Naive thymus-derived CD8-positive, alpha-beta T cell (primary cell): Measurements from ENCODE around the gene PDCD4. TPM values are rescaled to one million over a fixed set of nuclear protein-coding genes. Genes with fewer than 3 reads are reported as not detected.

Experiments
- ATAC-seq, 2 donors: fragments of 150-1000 bp; cut with Tn5 transposase in 1 of 2; sonication (Bioruptor Pico), chemical (Tn5 transposase) in 1 of 2; 1 replicate in 1 of 2; 2 replicates in 1 of 2; pipeline ENCODE4 v1.10.0; 2021; ENCODE audit warnings: mild to moderate bottlenecking in 2 of 2, moderate library complexity in 2 of 2
- POLR2A ChIA-PET: fragments of 350-600 bp; sonication (Branson Sonifier 250); formaldehyde crosslinking; loops from one replicate; lab custom pipeline; 2021; ENCODE audit warnings: antibody characterized with exemption; lab: Charles Lee
- DNase-seq, 10 donors: peaks; one replicate each; pipeline versions ENCODE4 v3.0.0 to v3.0.0-alpha.2; 2020 to 2022
- H3K27ac Mint-ChIP-seq, 10 donors: one replicate each; pipeline ENCODE4 v1.8.0; 2020 to 2022; ENCODE audit warnings: mild to moderate bottlenecking in 10 of 10, mixed read lengths in 10 of 10, moderate library complexity in 4 of 10, inconsistent platforms in 1 of 10
- H3K27me3 Mint-ChIP-seq, 5 donors: one replicate each; pipeline ENCODE4 v1.8.0; 2021 to 2022; ENCODE audit warnings: mixed read lengths in 5 of 5
- H3K36me3 Mint-ChIP-seq, 3 donors: one replicate each; pipeline ENCODE4 v1.8.0; 2020 to 2022; ENCODE audit warnings: mixed read lengths in 3 of 3, mild to moderate bottlenecking in 2 of 3, inconsistent platforms in 1 of 3
- H3K4me1 Mint-ChIP-seq, 4 donors: one replicate each; pipeline ENCODE4 v1.8.0; 2021 to 2022; ENCODE audit warnings: mixed read lengths in 4 of 4
- H3K4me3 Mint-ChIP-seq, 10 donors: one replicate each; pipeline ENCODE4 v1.8.0; 2020 to 2022; ENCODE audit warnings: mild to moderate bottlenecking in 10 of 10, mixed read lengths in 10 of 10, moderate library complexity in 6 of 10, inconsistent platforms in 1 of 10
- H3K9me3 Mint-ChIP-seq, 9 donors: one replicate each; pipeline ENCODE4 v1.8.0; 2020 to 2022; ENCODE audit warnings: mixed read lengths in 9 of 9, mild to moderate bottlenecking in 3 of 9, inconsistent platforms in 1 of 9, moderate library complexity in 1 of 9
- polyA plus RNA-seq, 3 donors: library from polyadenylated mRNA; unstranded; fragments of 300-500 nt; fragmentation: Illumina TruSeq; gene quantifications; one replicate each; pipeline ENCODE4 v1.2.3, GENCODE V29; 2021
- total RNA-seq, 8 experiments: library from RNA in 2 of 8; stranded (reverse) in 2 of 8; gene quantifications; one replicate each; pipeline ENCODE4 v1.2.3 and lab custom pipeline; 2021 to 2026

Gene PDCD4
- total and polyA plus RNA-seq, 5 experiments from 2014 or later, result 318 to 385 (median 361) TPM

- H3K27me3 Mint-ChIP-seq, result no peaks in the 10 kb centered on the region
- H3K4me3 Mint-ChIP-seq, result peak overlapping the region in 6 of 10 donors; percentile 4 to 57 (median 31)
- H3K27ac Mint-ChIP-seq, result peak overlapping the region; percentile 40 to 94 (median 82)
- no peaks in the 10 kb centered on the region for H3K36me3 Mint-ChIP-seq
- H3K9me3 Mint-ChIP-seq, result no peaks in the 10 kb centered on the region
- H3K4me1 Mint-ChIP-seq, result peaks cover 30 to 80% (median 65%) of the 10 kb centered on the region in 4 donors
- DNase-seq, result no peak
- ATAC-seq, result no peak
- POLR2A ChIA-PET, result interaction anchor here (0.6 to 6.4 kb wide), 9 partner anchors 9 to 40 kb away, joined by 3 to 78 read pairs (median 7); partner anchors contain the start of gene PDCD4
These were observed 27.7 kb upstream of the PDCD4 start for GRCh38 chr10:110843796-110844616.

- POLR2A ChIA-PET, result interaction anchor here (1.6 to 6.4 kb wide), 6 partner anchors 8 to 27 kb away, joined by 4 to 78 read pairs (median 14); partner anchors contain the start of gene PDCD4
These were observed 27.2 kb upstream of the PDCD4 start for GRCh38 chr10:110844617-110844881.

GRCh38 chr10:110845192-110845755 lies 26.5 kb upstream of the PDCD4 start:
- Mint-ChIP-seq H3K4me1 (peaks cover 36 to 89% (median 77%) of the 10 kb centered on the region in 4 donors), H3K27me3 (no peaks in the 10 kb centered on the region), H3K9me3 (no peaks in the 10 kb centered on the region), H3K27ac (peak overlapping the region in 6 of 10 donors; percentile 31 to 86 (median 68)), H3K4me3 (peak overlapping the region in 4 of 10 donors; percentile 24 to 50 (median 35)), H3K36me3 (no peaks in the 10 kb centered on the region)
- DNase-seq (no peak), ATAC-seq (no peak)
- POLR2A ChIA-PET, result interaction anchor here (1.6 to 6.4 kb wide), 4 partner anchors 10 to 38 kb away, joined by 4 to 78 read pairs (median 14); partner anchors contain the start of gene PDCD4

More at GRCh38 chr10:110844617-110844881, 27.2 kb upstream of the PDCD4 start:
- no peaks in the 10 kb centered on the region for H3K36me3 Mint-ChIP-seq
- H3K9me3 Mint-ChIP-seq, result no peaks in the 10 kb centered on the region
- H3K27me3 Mint-ChIP-seq, result no peaks in the 10 kb centered on the region
- peak overlapping the region in 7 of 10 donors; percentile 2 to 94 (median 80) for H3K27ac Mint-ChIP-seq
- DNase-seq, result no peak
- peak overlapping the region in 1 of 10 donors; percentile 36 for H3K4me3 Mint-ChIP-seq
- ATAC-seq, result no peak
- H3K4me1 Mint-ChIP-seq, result peaks cover 30 to 82% (median 71%) of the 10 kb centered on the region in 4 donors

GRCh38 chr10:110845756-110846620 lies 25.7 kb upstream of the PDCD4 start:
- no peaks in the 10 kb centered on the region for H3K27me3 Mint-ChIP-seq
- H3K27ac Mint-ChIP-seq, result peak overlapping the region in 7 of 10 donors; percentile 31 to 85 (median 69)
- H3K9me3 Mint-ChIP-seq, result no peaks in the 10 kb centered on the region
- DNase-seq (no peak), ATAC-seq (no peak)
- peak overlapping the region in 2 of 10 donors; percentile 11 to 36 for H3K4me3 Mint-ChIP-seq
- POLR2A ChIA-PET, result interaction anchor here (0.7 to 6.4 kb wide), 8 partner anchors 8 to 42 kb away, joined by 3 to 78 read pairs (median 4); partner anchors contain the start of gene PDCD4
- peaks cover 37 to 93% (median 82%) of the 10 kb centered on the region in 4 donors for H3K4me1 Mint-ChIP-seq
- H3K36me3 Mint-ChIP-seq, result no peaks in the 10 kb centered on the region

- peak overlapping the region in 6 of 10 donors; percentile 53 to 88 (median 81) for H3K27ac Mint-ChIP-seq
- POLR2A ChIA-PET, result interaction anchor here (4.7 kb wide), 1 partner anchor 12 kb away, joined by 24 read pairs; no protein-coding TSS in a partner anchor
- no peak for ATAC-seq
- peaks cover 39 to 91% (median 84%) of the 10 kb centered on the region in 4 donors for H3K4me1 Mint-ChIP-seq
- H3K27me3 Mint-ChIP-seq, result no peaks in the 10 kb centered on the region
- DNase-seq, result no peak
- H3K9me3 Mint-ChIP-seq, result no peaks in the 10 kb centered on the region
- no peak overlapping the region for H3K4me3 Mint-ChIP-seq
- no peaks in the 10 kb centered on the region for H3K36me3 Mint-ChIP-seq
These were observed 24.4 kb upstream of the PDCD4 start for GRCh38 chr10:110847374-110847773.

- DNase-seq (no peak), ATAC-seq (no peak)
- POLR2A ChIA-PET, result interaction anchor here (0.7 to 1.4 kb wide), 3 partner anchors 12 to 638 kb away, joined by 3 to 4 read pairs (median 3); no protein-coding TSS in a partner anchor
- Mint-ChIP-seq H3K36me3 (no peaks in the 10 kb centered on the region), H3K9me3 (no peaks in the 10 kb centered on the region), H3K27me3 (no peaks in the 10 kb centered on the region), H3K4me1 (peaks cover 38 to 91% (median 84%) of the 10 kb centered on the region in 4 donors), H3K4me3 (no peak overlapping the region), H3K27ac (peak overlapping the region in 2 of 10 donors; percentile 38 to 45)
These were observed 23.6 kb upstream of the PDCD4 start for GRCh38 chr10:110848106-110848505.

- ATAC-seq (peak in 1 of 2 donors; percentile 27), DNase-seq (no peak)
- Mint-ChIP-seq H3K4me1 (peaks cover 35 to 91% (median 83%) of the 10 kb centered on the region in 4 donors), H3K9me3 (peaks cover 0 to 1% (median 0%) of the 10 kb centered on the region in 9 donors), H3K27ac (peak overlapping the region in 8 of 10 donors; percentile 28 to 87 (median 72)), H3K36me3 (no peaks in the 10 kb centered on the region), H3K27me3 (no peaks in the 10 kb centered on the region), H3K4me3 (peak overlapping the region in 6 of 10 donors; percentile 30 to 73 (median 62))
- POLR2A ChIA-PET, result interaction anchor here (1.2 to 5.3 kb wide), 5 partner anchors 9 to 32 kb away, joined by 3 to 44 read pairs (median 5); partner anchors contain the start of gene PDCD4
These were observed 21.6 kb upstream of the PDCD4 start for GRCh38 chr10:110850099-110850498.

GRCh38 chr10:110851020-110851612 lies 20.6 kb upstream of the PDCD4 start:
- DNase-seq (no peak), ATAC-seq (peak; percentile 57 to 64)
- peak overlapping the region in 9 of 10 donors; percentile 13 to 87 (median 61) for H3K27ac Mint-ChIP-seq
- no peaks in the 10 kb centered on the region for H3K36me3 Mint-ChIP-seq
- peaks cover 38 to 91% (median 84%) of the 10 kb centered on the region in 4 donors for H3K4me1 Mint-ChIP-seq
- H3K4me3 Mint-ChIP-seq, result peak overlapping the region in 9 of 10 donors; percentile 57 to 74 (median 67)
- POLR2A ChIA-PET, result interaction anchor here (1.0 to 5.3 kb wide), 7 partner anchors 8 to 33 kb away, joined by 3 to 44 read pairs (median 5); partner anchors contain the start of gene PDCD4
- peaks cover 0 to 1% (median 0%) of the 10 kb centered on the region in 9 donors for H3K9me3 Mint-ChIP-seq
- no peaks in the 10 kb centered on the region for H3K27me3 Mint-ChIP-seq

GRCh38 chr10:110852255-110852896 lies 19.4 kb upstream of the PDCD4 start:
- Mint-ChIP-seq H3K4me3 (peak overlapping the region; percentile 2 to 75 (median 58)), H3K36me3 (no peaks in the 10 kb centered on the region), H3K27me3 (no peaks in the 10 kb centered on the region), H3K4me1 (peaks cover 34 to 83% (median 76%) of the 10 kb centered on the region in 4 donors), H3K9me3 (peaks cover 0 to 1% (median 0%) of the 10 kb centered on the region in 9 donors), H3K27ac (peak overlapping the region; percentile 60 to 87 (median 73))
- peak; percentile 22 to 42 for ATAC-seq
- POLR2A ChIA-PET, result interaction anchor here (0.6 to 5.3 kb wide), 9 partner anchors 9 to 48 kb away, joined by 3 to 44 read pairs (median 7); no protein-coding TSS in a partner anchor
- DNase-seq, result no peak

GRCh38 chr10:110852947-110853346 lies 18.8 kb upstream of the PDCD4 start:
- no peak for DNase-seq
- peak overlapping the region; percentile 2 to 75 (median 58) for H3K4me3 Mint-ChIP-seq
- POLR2A ChIA-PET, result interaction anchor here (0.9 to 5.3 kb wide), 7 partner anchors 8 to 49 kb away, joined by 3 to 44 read pairs (median 12); no protein-coding TSS in a partner anchor

More at GRCh38 chr10:110852947-110853346, 18.8 kb upstream of the PDCD4 start:
- no peaks in the 10 kb centered on the region for H3K27me3 Mint-ChIP-seq
- peaks cover 0 to 1% (median 0%) of the 10 kb centered on the region in 9 donors for H3K9me3 Mint-ChIP-seq
- ATAC-seq, result peak; percentile 29 to 52
- H3K36me3 Mint-ChIP-seq, result no peaks in the 10 kb centered on the region
- peaks cover 36 to 85% (median 80%) of the 10 kb centered on the region in 4 donors for H3K4me1 Mint-ChIP-seq
- H3K27ac Mint-ChIP-seq, result peak overlapping the region; percentile 35 to 87 (median 72)
